GM23338 (cell line): ENCODE measurements around the gene RPL37A. TPM values are rescaled to one million over a fixed set of nuclear protein-coding genes. Genes with fewer than 3 reads are reported as not detected.

Experiments
- ATAC-seq: fragments of 200-7000 bp; cut with Tn5 transposase; 3 replicates; pipeline ENCODE4 v1.9.1; 2020
- DNase-seq: peaks from one replicate; pipeline ENCODE4 v3.0.0-alpha.2; 2015; ENCODE audit warnings: low spot score
- H2AFZ ChIP-seq: fragments of 200-600 bp; sonication (generic); 2 replicates; pipeline ENCODE4 v1.8.0; 2016; ENCODE audit warnings: antibody characterized with exemption, mild to moderate bottlenecking, moderate library complexity
- H3F3A ChIP-seq: fragments of 200-600 bp; sonication (generic); replicated peaks from 2 replicates; pipeline ENCODE4 v1.8.0; 2017; ENCODE audit warnings: antibody characterized with exemption, mixed run types, low read depth
- H3K27ac ChIP-seq: fragments of 200-600 bp; sonication (generic); 2 replicates; pipeline ENCODE4 v1.6.1; 2016; ENCODE audit warnings: low read depth
- H3K27me3 ChIP-seq: fragments of 200-600 bp; sonication (generic); 2 replicates; pipeline ENCODE4 v1.8.0; 2016; ENCODE audit warnings: mild to moderate bottlenecking, mixed run types, moderate library complexity; ENCODE audit not compliant: insufficient read depth
- H3K36me3 ChIP-seq: fragments of 200-600 bp; sonication (generic); 2 replicates; pipeline ENCODE4 v1.8.0; 2016; ENCODE audit warnings: mild to moderate bottlenecking; ENCODE audit not compliant: insufficient read depth
- H3K4me1 ChIP-seq: fragments of 200-600 bp; sonication (generic); 2 replicates; pipeline ENCODE4 v1.8.0; 2016; ENCODE audit warnings: mild to moderate bottlenecking, moderate library complexity; ENCODE audit not compliant: insufficient read depth
- H3K4me2 ChIP-seq: fragments of 200-600 bp; sonication (generic); 2 replicates; pipeline ENCODE4 v1.7.1; 2017; ENCODE audit warnings: mixed run types
- H3K4me3 ChIP-seq: fragments of 200-600 bp; sonication (generic); 2 replicates; pipeline ENCODE4 v1.6.1; 2016; ENCODE audit warnings: mixed run types
- H3K79me2 ChIP-seq: fragments of 200-600 bp; sonication (generic); replicated peaks from 2 replicates; pipeline ENCODE4 v1.8.0; 2017; ENCODE audit warnings: mild to moderate bottlenecking; ENCODE audit not compliant: insufficient read depth
- H3K9me2 ChIP-seq: fragments of 200-600 bp; sonication (generic); 2 replicates; pipeline ENCODE4 v1.8.0; 2017; ENCODE audit not compliant: insufficient read depth
- H4K20me1 ChIP-seq: fragments of 200-600 bp; sonication (generic); replicated peaks from 2 replicates; pipeline ENCODE4 v1.8.0; 2017; ENCODE audit warnings: mild to moderate bottlenecking; ENCODE audit not compliant: insufficient read depth
- H3K27ac Mint-ChIP-seq: 2 replicates; pipeline ENCODE4 v1.8.0; 2020; ENCODE audit warnings: inconsistent platforms, mild to moderate bottlenecking, moderate library complexity, mixed read lengths
- H3K27me3 Mint-ChIP-seq: 3 replicates; pipeline ENCODE4 v1.8.0; 2022; ENCODE audit warnings: low read depth, mild to moderate bottlenecking, moderate library complexity, mixed read lengths, inconsistent platforms; ENCODE audit not compliant: insufficient read depth, poor library complexity
- H3K36me3 Mint-ChIP-seq: 3 replicates; pipeline ENCODE4 v1.8.0; 2021; ENCODE audit warnings: low read depth, mild to moderate bottlenecking, inconsistent platforms, moderate library complexity, mixed read lengths
- H3K4me1 Mint-ChIP-seq: 3 replicates; pipeline ENCODE4 v1.8.0; 2020; ENCODE audit warnings: mild to moderate bottlenecking, inconsistent platforms, mixed read lengths
- H3K4me3 Mint-ChIP-seq: 3 replicates; pipeline ENCODE4 v1.8.0; 2021; ENCODE audit warnings: moderate library complexity, mild to moderate bottlenecking, inconsistent platforms, mixed read lengths
- H3K9me3 Mint-ChIP-seq: 3 replicates; pipeline ENCODE4 v1.8.0; 2020; ENCODE audit warnings: moderate library complexity, mild to moderate bottlenecking, inconsistent platforms, mixed read lengths
- CREB1 ChIP-seq: fragments of 250-450 bp; sonication (Bioruptor Pico); IDR thresholded peaks from 2 replicates; pipeline ENCODE4 v1.5.0; 2020; ENCODE audit warnings: low read depth, mild to moderate bottlenecking, moderate library complexity
- CTCF ChIP-seq, 2 experiments: fragments of 200-600 bp in 1 of 2; sonication (generic) in 1 of 2; conservative IDR thresholded peaks; 2 replicates each; pipeline versions ENCODE4 v1.5.1 to v1.6.1; 2016 to 2017; ENCODE audit warnings: antibody characterized with exemption in 2 of 2, low read depth in 2 of 2, mild to moderate bottlenecking in 2 of 2, moderate library complexity in 1 of 2
- ETS1 ChIP-seq: IDR thresholded peaks from 2 replicates; pipeline ENCODE4 v1.6.1; 2016; ENCODE audit warnings: antibody characterized with exemption
- EZH2 ChIP-seq: fragments of 200-600 bp; sonication (generic); IDR thresholded peaks from one replicate; pipeline ENCODE4 v1.8.0; 2017; ENCODE audit warnings: antibody characterized with exemption, mild to moderate bottlenecking, low read depth; ENCODE audit not compliant: unreplicated experiment
- EZH2phosphoT487 ChIP-seq: fragments of 200-600 bp; sonication (generic); IDR thresholded peaks from one replicate; pipeline ENCODE4 v1.8.1; 2018; ENCODE audit warnings: antibody characterized with exemption; ENCODE audit not compliant: unreplicated experiment
- POLR2AphosphoS5 ChIP-seq: IDR thresholded peaks from 2 replicates; pipeline ENCODE4 v1.6.1; 2016; ENCODE audit warnings: antibody characterized with exemption, low read depth
- REST ChIP-seq: IDR thresholded peaks from one replicate; pipeline ENCODE4 v1.6.1; 2018; ENCODE audit warnings: antibody characterized with exemption; ENCODE audit not compliant: unreplicated experiment
- ZNF331 ChIP-seq: fragments of 250-450 bp; sonication (Bioruptor Pico); IDR thresholded peaks from 2 replicates; pipeline ENCODE4 v1.5.0; 2020; ENCODE audit warnings: low read depth, mild to moderate bottlenecking, moderate library complexity
- polyA plus RNA-seq: library from polyadenylated mRNA; unstranded; fragments of >200 nt; fragmentation: Nextera tagmentation; extraction: Ambion mirVana; gene quantifications from 2 replicates; pipeline ENCODE4 v1.2.1, GENCODE V29; 2016
- total RNA-seq: library from RNA; depleted of rRNA; stranded (reverse); fragments of >200 nt; shearing (Covaris generic); gene quantifications from 2 replicates; pipeline ENCODE4 v1.2.3, GENCODE V29; 2014

RPL37A gene
- total and polyA plus RNA-seq, 2 experiments from 2014 or later: 1,118 to 5,036 TPM

GRCh38 chr2:216495656-216496055, 3.0 kb upstream of the RPL37A start (continued):
- TF ChIP-seq ETS1: no peak

GRCh38 chr2:216497382-216498069, 1.1 kb upstream of the RPL37A start:
- no peaks in the 10 kb centered on the region for H3K9me3 Mint-ChIP-seq
- no peak for ATAC-seq
- no peak for DNase-seq
- no peaks in the 10 kb centered on the region for H3K9me2 ChIP-seq
- peak overlapping the region; percentile 99 for H3K27ac Mint-ChIP-seq
- peaks cover 27% of the 10 kb centered on the region for H4K20me1 ChIP-seq
- H3K27me3 Mint-ChIP-seq: peaks cover 9% of the 10 kb centered on the region
- peak overlapping the region; percentile 99 for H3K4me3 Mint-ChIP-seq
- peak overlapping the region; percentile 85 for H3K4me2 ChIP-seq
- H3K36me3 Mint-ChIP-seq: peaks cover 40% of the 10 kb centered on the region
- peaks cover 35% of the 10 kb centered on the region for H3K4me1 ChIP-seq
- H3K79me2 ChIP-seq: peaks cover 37% of the 10 kb centered on the region
- no peaks in the 10 kb centered on the region for H3K27me3 ChIP-seq
- H2AFZ ChIP-seq: peak overlapping the region; percentile 94
- peaks cover 34% of the 10 kb centered on the region for H3K4me1 Mint-ChIP-seq
- H3K4me3 ChIP-seq: peak overlapping the region; percentile 94
- TF ChIP-seq ETS1: no peak
- no peak for TF ChIP-seq CREB1 (CRISPR knock-in tag)
- no peak for TF ChIP-seq ZNF331
- TF ChIP-seq EZH2: no peak
- TF ChIP-seq EZH2phosphoT487: no peak
- H3F3A ChIP-seq: peaks cover 36% of the 10 kb centered on the region
- peaks cover 35% of the 10 kb centered on the region for H3K36me3 ChIP-seq
- H3K27ac ChIP-seq: peak overlapping the region; percentile 13; the same call in 1 of the 2 replicates

GRCh38 chr2:216498070-216498378, 620 bp upstream of the RPL37A start:
- H3K4me1 ChIP-seq: peaks cover 35% of the 10 kb centered on the region
- peak overlapping the region; percentile 99 for H3K4me3 Mint-ChIP-seq
- no peak for TF ChIP-seq REST
- TF ChIP-seq CTCF (conservative IDR thresholded peaks at IDR 0.05; ENCODE audit: low read depth in 2 of 2): no peak
- TF ChIP-seq EZH2: no peak
- TF ChIP-seq CREB1 (CRISPR knock-in tag): no peak
- no peak for TF ChIP-seq POLR2AphosphoS5

More at GRCh38 chr2:216498070-216498378, 620 bp upstream of the RPL37A start:
- DNase-seq (no peak), ATAC-seq (no peak)
- Histone ChIP-seq H3K27me3 (no peaks in the 10 kb centered on the region), H3K4me3 (peak overlapping the region; percentile 94), H3K4me2 (peak overlapping the region; percentile 85), H3F3A (peaks cover 41% of the 10 kb centered on the region), H3K9me2 (no peaks in the 10 kb centered on the region), H3K79me2 (peaks cover 42% of the 10 kb centered on the region), H4K20me1 (peaks cover 31% of the 10 kb centered on the region), H3K27ac (peak overlapping the region; percentile 13), H3K36me3 (peaks cover 40% of the 10 kb centered on the region), H2AFZ (peak overlapping the region; percentile 94)
- peaks cover 9% of the 10 kb centered on the region for H3K27me3 Mint-ChIP-seq
- peaks cover 37% of the 10 kb centered on the region for H3K4me1 Mint-ChIP-seq
- peak overlapping the region; percentile 99 for H3K27ac Mint-ChIP-seq
- H3K36me3 Mint-ChIP-seq: peaks cover 45% of the 10 kb centered on the region
- H3K9me3 Mint-ChIP-seq: no peaks in the 10 kb centered on the region
